ENCODE data around the gene TEX11.

DNA sequence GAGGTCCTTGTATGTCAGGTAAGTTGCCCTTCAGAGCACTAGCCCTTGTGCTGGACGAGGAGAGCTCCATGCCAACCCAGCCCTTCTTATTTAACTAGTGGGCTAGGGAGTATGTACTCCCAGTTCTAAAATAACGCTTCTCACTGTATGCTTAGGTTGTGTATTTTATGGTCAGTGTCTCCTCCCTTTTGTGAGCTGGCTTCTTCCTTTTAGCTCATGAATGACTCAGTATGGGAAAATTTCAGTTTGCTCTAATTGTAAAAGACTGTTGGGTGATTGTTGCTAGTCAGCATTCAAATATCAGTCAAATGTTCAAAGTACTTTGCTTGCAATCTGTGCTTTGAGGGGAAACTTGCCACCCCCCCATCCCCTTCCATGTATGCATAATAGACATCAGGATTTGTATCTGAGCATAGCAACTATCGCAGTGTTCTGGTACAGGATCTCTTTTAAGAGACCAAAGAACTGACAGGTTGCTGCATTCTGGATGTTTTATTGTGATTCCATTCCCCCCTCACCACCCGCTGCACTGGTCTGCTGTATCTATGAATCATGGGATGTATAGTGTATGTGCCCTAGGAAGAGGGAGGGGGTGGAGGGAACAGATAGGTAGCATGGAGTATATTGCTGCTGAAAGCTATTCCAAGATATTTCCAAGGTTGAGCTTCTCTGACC lies 429.1 kb downstream of the TEX11 start:
- TF ChIP-seq, protein P1, sequence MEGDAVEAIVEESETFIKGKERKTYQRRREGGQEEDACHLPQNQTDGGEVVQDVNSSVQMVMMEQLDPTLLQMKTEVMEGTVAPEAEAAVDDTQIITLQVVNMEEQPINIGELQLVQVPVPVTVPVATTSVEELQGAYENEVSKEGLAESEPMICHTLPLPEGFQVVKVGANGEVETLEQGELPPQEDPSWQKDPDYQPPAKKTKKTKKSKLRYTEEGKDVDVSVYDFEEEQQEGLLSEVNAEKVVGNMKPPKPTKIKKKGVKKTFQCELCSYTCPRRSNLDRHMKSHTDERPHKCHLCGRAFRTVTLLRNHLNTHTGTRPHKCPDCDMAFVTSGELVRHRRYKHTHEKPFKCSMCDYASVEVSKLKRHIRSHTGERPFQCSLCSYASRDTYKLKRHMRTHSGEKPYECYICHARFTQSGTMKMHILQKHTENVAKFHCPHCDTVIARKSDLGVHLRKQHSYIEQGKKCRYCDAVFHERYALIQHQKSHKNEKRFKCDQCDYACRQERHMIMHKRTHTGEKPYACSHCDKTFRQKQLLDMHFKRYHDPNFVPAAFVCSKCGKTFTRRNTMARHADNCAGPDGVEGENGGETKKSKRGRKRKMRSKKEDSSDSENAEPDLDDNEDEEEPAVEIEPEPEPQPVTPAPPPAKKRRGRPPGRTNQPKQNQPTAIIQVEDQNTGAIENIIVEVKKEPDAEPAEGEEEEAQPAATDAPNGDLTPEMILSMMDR (IDR thresholded peaks at IDR 0.05), result no peak
- TF ChIP-seq, protein P2, sequence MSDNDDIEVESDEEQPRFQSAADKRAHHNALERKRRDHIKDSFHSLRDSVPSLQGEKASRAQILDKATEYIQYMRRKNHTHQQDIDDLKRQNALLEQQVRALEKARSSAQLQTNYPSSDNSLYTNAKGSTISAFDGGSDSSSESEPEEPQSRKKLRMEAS (IDR thresholded peaks at IDR 0.05; ENCODE audit: low read depth), result no peak
- TF ChIP-seq CHD2 (IDR thresholded peaks at IDR 0.05; ENCODE audit: low read length, partially characterized antibody) (no peak), MXI1 (IDR thresholded peaks at IDR 0.05; ENCODE audit: low read depth, low read length) (no peak), FOXM1 (IDR thresholded peaks at IDR 0.05; ENCODE audit: low read depth) (no peak), EZH2phosphoT487 (IDR thresholded peaks at IDR 0.05; ENCODE audit: borderline replicate concordance, low read depth) (no peak), POLR2AphosphoS5 (IDR thresholded peaks at IDR 0.05; ENCODE audit: low read depth, low read length) (no peak), EP300 (IDR thresholded peaks at IDR 0.05; ENCODE audit: borderline replicate concordance in 1 of 2, low read depth in 1 of 2, low read length in 1 of 2) (0 out of 4 replicates have a peak, but pooled peaks of 1 of the 2 experiments have one; percentile 4)
